GM12864 (cell line): ENCODE measurements around the gene RIC3.

Experiments used
- DNase-seq: peaks from one replicate; pipeline ENCODE4 v3.0.0-alpha.2; 2011; ENCODE audit warnings: low read depth
- H3K4me3 ChIP-seq: 2 replicates; pipeline ENCODE4 v1.5.1; 2011; ENCODE audit warnings: mild to moderate bottlenecking, low read depth, low read length, control low read depth
- TF ChIP-seq, protein P1 (sequence below): IDR thresholded peaks from 2 replicates; pipeline ENCODE4 v1.5.1; 2011; ENCODE audit warnings: low read depth, mild to moderate bottlenecking, moderate library complexity, low read length, control low read depth, inconsistent platforms; ENCODE audit errors: missing control alignments

The RIC3 gene

DNA sequence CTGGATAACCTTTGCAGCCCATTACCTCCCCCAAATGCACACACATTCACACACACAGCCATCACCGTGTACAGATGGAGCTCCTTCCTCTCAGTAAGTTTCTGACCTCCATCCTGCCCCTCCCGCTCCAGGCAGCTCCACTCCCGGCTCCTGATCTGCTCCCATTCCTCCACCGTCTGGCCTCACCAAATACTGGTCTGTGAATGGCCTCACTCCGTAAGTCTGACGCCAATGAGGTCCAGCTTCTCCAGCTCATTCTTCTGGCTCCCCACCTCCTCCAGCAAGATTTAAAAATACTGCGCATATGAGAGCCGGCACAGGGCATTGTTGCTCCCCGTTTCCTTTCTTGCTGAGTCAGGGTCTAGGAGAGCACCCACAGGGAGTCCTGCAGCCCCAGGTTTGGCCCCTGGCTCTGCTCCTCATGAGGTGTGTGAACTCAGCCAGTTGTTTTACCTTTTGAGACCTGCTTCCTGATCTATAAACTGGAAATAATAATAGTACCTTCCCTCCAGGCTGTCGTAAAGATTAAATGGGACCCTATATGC is 101.8 kb downstream of the RIC3 start:
- no peak for DNase-seq
- TF ChIP-seq, protein P1, sequence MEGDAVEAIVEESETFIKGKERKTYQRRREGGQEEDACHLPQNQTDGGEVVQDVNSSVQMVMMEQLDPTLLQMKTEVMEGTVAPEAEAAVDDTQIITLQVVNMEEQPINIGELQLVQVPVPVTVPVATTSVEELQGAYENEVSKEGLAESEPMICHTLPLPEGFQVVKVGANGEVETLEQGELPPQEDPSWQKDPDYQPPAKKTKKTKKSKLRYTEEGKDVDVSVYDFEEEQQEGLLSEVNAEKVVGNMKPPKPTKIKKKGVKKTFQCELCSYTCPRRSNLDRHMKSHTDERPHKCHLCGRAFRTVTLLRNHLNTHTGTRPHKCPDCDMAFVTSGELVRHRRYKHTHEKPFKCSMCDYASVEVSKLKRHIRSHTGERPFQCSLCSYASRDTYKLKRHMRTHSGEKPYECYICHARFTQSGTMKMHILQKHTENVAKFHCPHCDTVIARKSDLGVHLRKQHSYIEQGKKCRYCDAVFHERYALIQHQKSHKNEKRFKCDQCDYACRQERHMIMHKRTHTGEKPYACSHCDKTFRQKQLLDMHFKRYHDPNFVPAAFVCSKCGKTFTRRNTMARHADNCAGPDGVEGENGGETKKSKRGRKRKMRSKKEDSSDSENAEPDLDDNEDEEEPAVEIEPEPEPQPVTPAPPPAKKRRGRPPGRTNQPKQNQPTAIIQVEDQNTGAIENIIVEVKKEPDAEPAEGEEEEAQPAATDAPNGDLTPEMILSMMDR = no peak
- no peak overlapping the region for H3K4me3 ChIP-seq

DNA sequence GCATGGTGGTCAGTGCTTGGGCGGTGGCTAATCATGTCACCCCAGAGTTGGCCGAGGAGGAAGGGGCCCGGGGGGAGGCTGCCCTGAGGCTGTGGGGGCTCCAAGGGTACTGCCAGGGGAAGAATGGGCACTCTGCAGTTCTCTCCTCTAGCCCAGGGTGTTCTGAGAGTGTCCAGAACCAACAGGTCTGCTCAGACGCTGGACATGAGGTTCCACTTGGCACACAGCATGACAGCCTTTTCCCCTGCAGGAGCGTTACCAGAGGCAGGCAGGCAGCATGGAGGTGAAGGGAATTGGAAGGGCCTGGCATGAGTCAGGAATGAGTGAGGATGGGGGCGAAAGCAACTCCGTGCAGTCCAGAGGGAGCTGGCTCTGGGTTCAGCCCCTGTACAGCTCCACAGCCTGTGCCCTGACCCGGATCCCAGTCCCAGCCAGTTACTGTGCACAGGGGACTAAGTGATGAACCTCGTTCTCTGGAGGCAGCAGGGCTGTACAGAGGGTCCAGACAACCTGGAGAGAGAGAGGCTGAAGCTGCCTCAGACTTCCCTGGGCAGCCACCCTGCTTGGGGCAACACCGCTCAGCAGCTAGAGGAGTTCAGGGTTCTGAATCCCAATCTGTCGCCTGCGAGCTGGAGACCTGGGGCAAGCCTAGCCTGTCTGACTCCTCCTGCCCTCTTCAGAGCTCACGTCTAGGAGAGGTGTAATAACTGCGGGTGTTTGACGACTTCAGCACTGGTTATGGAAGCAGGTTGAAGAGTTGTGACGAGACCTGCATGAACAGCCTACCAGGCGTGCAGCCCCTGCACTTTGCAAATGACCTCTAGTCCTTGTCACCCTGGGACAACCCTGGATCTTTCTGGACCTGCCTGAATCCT is 102.6 kb downstream of the RIC3 start:
- DNase-seq = no peak
- no peak overlapping the region for H3K4me3 ChIP-seq
- TF ChIP-seq, protein P1 = no peak

DNA sequence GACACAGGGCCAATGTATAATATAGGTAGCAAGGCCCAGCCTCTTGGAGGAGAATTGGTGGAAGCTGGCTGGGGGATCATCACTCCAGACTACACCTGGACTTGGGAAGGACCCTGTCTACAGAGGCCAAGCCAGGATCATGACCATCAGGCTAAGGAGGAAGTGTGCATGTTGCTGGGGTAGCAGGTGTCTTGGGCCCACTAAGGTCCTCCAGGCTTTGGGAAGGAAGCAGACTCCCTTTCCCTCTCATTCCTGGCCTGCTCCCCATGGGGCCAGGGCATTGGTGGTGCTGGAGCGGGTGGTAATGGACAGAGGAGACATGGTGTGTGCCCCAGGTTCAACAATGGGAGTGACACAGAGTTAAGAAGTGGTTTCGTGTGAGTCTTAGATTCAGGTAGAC is 103.8 kb downstream of the RIC3 start:
- DNase-seq = no peak
- TF ChIP-seq, protein P1 = no peak
- no peak overlapping the region for H3K4me3 ChIP-seq

DNA sequence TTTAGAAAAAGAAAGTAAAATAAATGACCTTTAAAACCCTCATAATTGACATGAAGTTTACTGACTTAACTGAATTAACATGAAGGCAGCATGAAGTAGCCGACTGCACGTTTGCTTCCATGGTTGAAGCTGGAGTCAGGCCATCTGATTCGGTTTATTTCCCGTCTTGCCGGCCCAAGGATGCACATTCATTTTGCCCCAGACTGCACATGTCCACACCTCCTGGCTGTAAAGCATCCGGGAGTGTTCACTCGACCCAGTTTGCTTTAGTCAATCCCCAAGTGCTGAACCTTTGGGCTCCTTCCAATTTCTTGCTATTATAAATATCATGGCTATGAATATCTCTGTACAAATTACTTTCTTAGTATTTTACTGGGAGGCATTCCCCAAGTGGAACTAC is 105.5 kb downstream of the RIC3 start:
- TF ChIP-seq, protein P1 = no peak
- no peak for DNase-seq
- no peak overlapping the region for H3K4me3 ChIP-seq

DNA sequence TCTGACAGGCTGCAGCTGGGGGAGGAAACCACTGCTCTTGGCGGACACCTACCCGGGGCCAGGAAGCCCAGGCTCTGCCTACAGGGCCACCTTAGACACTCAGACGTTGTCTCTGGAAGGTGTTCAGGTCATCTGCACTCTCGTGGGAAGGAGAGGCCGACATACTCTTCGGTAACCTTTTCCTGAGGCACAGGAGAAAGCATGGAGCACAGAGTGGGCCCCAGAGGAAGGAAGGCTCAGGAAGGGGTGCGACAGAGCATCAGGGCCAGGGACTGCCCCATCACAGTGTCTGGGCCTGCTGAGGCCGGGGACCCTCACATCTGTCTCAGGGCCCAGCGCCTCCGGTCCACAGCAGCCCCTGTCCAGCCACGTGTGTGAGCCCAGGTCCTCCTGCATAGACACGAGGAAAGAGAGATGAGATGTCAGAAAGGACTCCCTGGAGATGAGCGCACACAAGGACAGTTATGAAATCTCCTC is 106.0 kb downstream of the RIC3 start:
- no peak for DNase-seq
- no peak overlapping the region for H3K4me3 ChIP-seq
- TF ChIP-seq, protein P1 = no peak

GRCh38 chr11:8061555-8062428 is 107.0 kb downstream of the RIC3 start:
- TF ChIP-seq, protein P1 = no peak
- H3K4me3 ChIP-seq = no peak overlapping the region
- no peak for DNase-seq
